Astrocyte (in vitro differentiated cells and primary cell): Measurements from ENCODE around the gene CLMN. TPM values are rescaled to one million over a fixed set of nuclear protein-coding genes. Genes with fewer than 3 reads are reported as not detected.

ENCODE experiments used
- DNase-seq: peaks from one replicate; pipeline ENCODE4 v3.0.0-alpha.2; 2010; ENCODE audit warnings: low read depth
- FAIRE-seq: peaks from 2 replicates; lab custom pipeline; 2011; peaks lifted over from hg19 to GRCh38; lab: Jason Lieb, UNC
- H2AFZ ChIP-seq: 2 replicates; pipeline ENCODE4 v1.6.0; 2012; ENCODE audit warnings: low read depth, low read length, inconsistent platforms
- H3K27ac ChIP-seq: 2 replicates; pipeline ENCODE4 v1.5.1; 2011; ENCODE audit warnings: low read depth, low read length, inconsistent platforms
- H3K27me3 ChIP-seq: 2 replicates; pipeline ENCODE4 v1.6.0; 2011; ENCODE audit warnings: low read length, inconsistent platforms; ENCODE audit not compliant: insufficient read depth
- H3K36me3 ChIP-seq: 2 replicates; pipeline ENCODE4 v1.5.1; 2011; ENCODE audit warnings: low read length, inconsistent platforms; ENCODE audit not compliant: insufficient read depth
- H3K4me1 ChIP-seq: 2 replicates; pipeline ENCODE4 v1.5.1; 2011; ENCODE audit warnings: low read length, inconsistent platforms; ENCODE audit not compliant: insufficient read depth
- H3K4me2 ChIP-seq: 2 replicates; pipeline ENCODE4 v1.6.0; 2012; ENCODE audit warnings: low read length, inconsistent platforms
- H3K4me3 ChIP-seq: 2 replicates; pipeline ENCODE4 v1.5.1; 2011; ENCODE audit warnings: low read depth, mild to moderate bottlenecking, low read length, inconsistent platforms; ENCODE audit not compliant: insufficient read depth
- H3K79me2 ChIP-seq: 2 replicates; pipeline ENCODE4 v1.6.0; 2012; ENCODE audit warnings: mild to moderate bottlenecking, low read length, inconsistent platforms; ENCODE audit not compliant: insufficient read depth
- H3K9ac ChIP-seq: 2 replicates; pipeline ENCODE4 v1.6.0; 2012; ENCODE audit warnings: mild to moderate bottlenecking, low read length, inconsistent platforms
- H3K9me3 ChIP-seq: 2 replicates; pipeline ENCODE4 v1.5.1; 2012; ENCODE audit warnings: low read depth, mild to moderate bottlenecking, low read length, inconsistent platforms; ENCODE audit not compliant: insufficient read depth
- H4K20me1 ChIP-seq: 2 replicates; pipeline ENCODE4 v1.6.0; 2012; ENCODE audit warnings: low read length, inconsistent platforms; ENCODE audit not compliant: insufficient read depth
- H3K27ac Mint-ChIP-seq: one replicate; pipeline ENCODE4 v1.8.0; 2021; ENCODE audit warnings: mild to moderate bottlenecking, mixed read lengths; ENCODE audit not compliant: unreplicated experiment
- H3K27me3 Mint-ChIP-seq: one replicate; pipeline ENCODE4 v1.8.0; 2021; ENCODE audit warnings: low read depth, mixed read lengths; ENCODE audit not compliant: unreplicated experiment
- H3K36me3 Mint-ChIP-seq: one replicate; pipeline ENCODE4 v1.8.0; 2021; ENCODE audit warnings: low read depth, mixed read lengths; ENCODE audit not compliant: unreplicated experiment
- H3K4me1 Mint-ChIP-seq: one replicate; pipeline ENCODE4 v1.8.0; 2021; ENCODE audit warnings: low read depth, mixed read lengths; ENCODE audit not compliant: unreplicated experiment
- H3K4me3 Mint-ChIP-seq: one replicate; pipeline ENCODE4 v1.8.0; 2021; ENCODE audit warnings: mild to moderate bottlenecking, moderate library complexity, mixed read lengths; ENCODE audit not compliant: unreplicated experiment
- H3K9me3 Mint-ChIP-seq: one replicate; pipeline ENCODE4 v1.8.0; 2021; ENCODE audit warnings: mild to moderate bottlenecking, mixed read lengths; ENCODE audit not compliant: unreplicated experiment
- EZH2 ChIP-seq: IDR thresholded peaks from 2 replicates; pipeline ENCODE4 v1.6.1; 2012; ENCODE audit warnings: mild to moderate bottlenecking, low read length, inconsistent platforms; ENCODE audit not compliant: insufficient read depth
- total RNA-seq: library from RNA; stranded (reverse); gene quantifications from 2 replicates; pipeline ENCODE4 v1.2.1, GENCODE V29; 2021
- TF ChIP-seq, protein P1 (sequence below): IDR thresholded peaks from 2 replicates; pipeline ENCODE4 v1.5.1; 2011; ENCODE audit warnings: low read depth, mild to moderate bottlenecking, inconsistent platforms, low read length, moderate library complexity; ENCODE audit not compliant: insufficient read depth

The CLMN gene
- total RNA-seq, 1 donor from 2014 or later, result 14.0 TPM

DNA sequence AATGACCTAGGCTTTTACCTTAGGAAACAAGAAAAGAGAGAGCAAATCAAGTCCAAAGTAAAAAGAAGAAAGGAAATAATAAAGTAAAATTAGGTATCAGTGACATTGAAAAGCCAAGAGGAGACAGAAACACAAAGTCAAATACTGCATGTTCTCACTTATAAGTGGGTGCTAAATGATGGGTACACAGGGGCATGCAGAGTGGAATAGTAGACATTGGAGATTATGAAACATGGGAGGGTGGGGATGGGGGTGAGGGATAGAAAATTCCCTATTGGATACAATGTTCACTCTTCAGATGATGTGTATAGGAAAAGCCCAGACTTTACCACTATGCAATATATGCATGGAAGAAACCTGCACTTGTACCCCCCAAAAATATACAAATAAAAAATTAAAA lies 35.1 kb upstream of the CLMN start:
- Histone ChIP-seq H3K27me3 (peaks cover 2% of the 10 kb centered on the region), H3K9ac (no peak overlapping the region), H3K36me3 (no peaks in the 10 kb centered on the region), H3K27ac (no peak overlapping the region), H2AFZ (no peak overlapping the region), H3K4me3 (no peak overlapping the region), H3K9me3 (no peaks in the 10 kb centered on the region), H4K20me1 (no peaks in the 10 kb centered on the region), H3K79me2 (no peaks in the 10 kb centered on the region), H3K4me1 (no peaks in the 10 kb centered on the region), H3K4me2 (no peak overlapping the region)
- Mint-ChIP-seq H3K4me3 (no peak overlapping the region), H3K4me1 (no peaks in the 10 kb centered on the region), H3K27me3 (peaks cover 6% of the 10 kb centered on the region), H3K36me3 (peaks cover 1% of the 10 kb centered on the region), H3K9me3 (peaks cover 6% of the 10 kb centered on the region), H3K27ac (no peak overlapping the region)
- TF ChIP-seq, protein P1, sequence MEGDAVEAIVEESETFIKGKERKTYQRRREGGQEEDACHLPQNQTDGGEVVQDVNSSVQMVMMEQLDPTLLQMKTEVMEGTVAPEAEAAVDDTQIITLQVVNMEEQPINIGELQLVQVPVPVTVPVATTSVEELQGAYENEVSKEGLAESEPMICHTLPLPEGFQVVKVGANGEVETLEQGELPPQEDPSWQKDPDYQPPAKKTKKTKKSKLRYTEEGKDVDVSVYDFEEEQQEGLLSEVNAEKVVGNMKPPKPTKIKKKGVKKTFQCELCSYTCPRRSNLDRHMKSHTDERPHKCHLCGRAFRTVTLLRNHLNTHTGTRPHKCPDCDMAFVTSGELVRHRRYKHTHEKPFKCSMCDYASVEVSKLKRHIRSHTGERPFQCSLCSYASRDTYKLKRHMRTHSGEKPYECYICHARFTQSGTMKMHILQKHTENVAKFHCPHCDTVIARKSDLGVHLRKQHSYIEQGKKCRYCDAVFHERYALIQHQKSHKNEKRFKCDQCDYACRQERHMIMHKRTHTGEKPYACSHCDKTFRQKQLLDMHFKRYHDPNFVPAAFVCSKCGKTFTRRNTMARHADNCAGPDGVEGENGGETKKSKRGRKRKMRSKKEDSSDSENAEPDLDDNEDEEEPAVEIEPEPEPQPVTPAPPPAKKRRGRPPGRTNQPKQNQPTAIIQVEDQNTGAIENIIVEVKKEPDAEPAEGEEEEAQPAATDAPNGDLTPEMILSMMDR, result no peak
- no peak for TF ChIP-seq EZH2
- FAIRE-seq (no peak), DNase-seq (no peak)

DNA sequence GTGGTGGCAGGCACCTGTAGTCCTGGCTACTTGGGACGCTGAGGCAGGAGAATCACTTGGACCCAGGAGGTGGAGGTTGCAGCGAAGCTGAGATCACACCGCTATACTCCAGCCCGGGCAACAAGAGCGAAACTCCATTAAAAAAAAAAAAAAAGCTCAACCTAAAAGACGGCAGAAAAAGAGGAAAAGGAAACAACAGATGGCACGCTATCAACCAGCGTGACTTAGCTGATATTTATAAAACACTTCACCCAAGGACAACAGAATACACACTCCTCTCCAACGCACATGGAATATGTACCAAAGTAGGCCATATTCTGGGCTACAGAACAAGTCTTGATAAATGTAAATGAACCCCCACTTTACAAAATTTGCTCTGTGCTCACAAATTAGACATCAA lies 34.0 kb upstream of the CLMN start:
- DNase-seq (no peak), FAIRE-seq (no peak)
- H3K27ac ChIP-seq, result no peak overlapping the region
- Mint-ChIP-seq H3K36me3 (peaks cover 1% of the 10 kb centered on the region), H3K9me3 (peaks cover 6% of the 10 kb centered on the region), H3K27me3 (no peaks in the 10 kb centered on the region), H3K27ac (no peak overlapping the region), H3K4me1 (no peaks in the 10 kb centered on the region), H3K4me3 (no peak overlapping the region)
- no peak overlapping the region for H3K4me3 ChIP-seq
- no peaks in the 10 kb centered on the region for H3K9me3 ChIP-seq
- H4K20me1 ChIP-seq, result no peaks in the 10 kb centered on the region
- TF ChIP-seq EZH2, result no peak
- TF ChIP-seq, protein P1, result no peak
- H3K4me1 ChIP-seq, result no peaks in the 10 kb centered on the region
- H3K36me3 ChIP-seq, result no peaks in the 10 kb centered on the region
- H3K79me2 ChIP-seq, result no peaks in the 10 kb centered on the region
- no peak overlapping the region for H3K4me2 ChIP-seq
- H3K27me3 ChIP-seq, result no peaks in the 10 kb centered on the region
- no peak overlapping the region for H2AFZ ChIP-seq
- no peak overlapping the region for H3K9ac ChIP-seq

DNA sequence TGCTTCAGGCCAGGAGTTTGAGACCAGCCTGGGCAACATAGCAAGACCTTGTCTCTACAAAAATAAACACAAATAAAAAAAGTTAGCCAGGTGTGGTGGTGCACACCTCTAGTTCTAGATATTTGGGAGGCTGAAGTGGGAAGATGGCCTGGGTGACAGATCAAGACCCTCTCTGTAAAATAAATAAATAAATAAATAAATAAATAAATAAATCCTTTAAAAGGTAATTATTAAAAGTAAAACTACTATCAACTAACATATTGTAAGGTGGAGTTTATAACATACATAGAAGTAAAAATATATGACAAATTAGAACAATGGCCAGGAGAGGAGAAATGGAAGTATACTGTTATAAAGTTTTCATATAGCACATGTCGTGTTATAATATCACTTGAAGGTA lies 33.3 kb upstream of the CLMN start:
- Histone ChIP-seq H3K27me3 (no peaks in the 10 kb centered on the region), H3K36me3 (no peaks in the 10 kb centered on the region), H3K4me1 (no peaks in the 10 kb centered on the region), H3K79me2 (no peaks in the 10 kb centered on the region), H3K9ac (no peak overlapping the region), H3K9me3 (no peaks in the 10 kb centered on the region), H3K4me2 (no peak overlapping the region), H3K4me3 (no peak overlapping the region), H2AFZ (no peak overlapping the region), H4K20me1 (no peaks in the 10 kb centered on the region), H3K27ac (no peak overlapping the region)
- TF ChIP-seq EZH2, result no peak
- TF ChIP-seq, protein P1, result no peak
- no peak for DNase-seq
- no peak for FAIRE-seq
- Mint-ChIP-seq H3K4me3 (no peak overlapping the region), H3K36me3 (peaks cover 1% of the 10 kb centered on the region), H3K4me1 (no peaks in the 10 kb centered on the region), H3K27ac (no peak overlapping the region), H3K9me3 (peaks cover 6% of the 10 kb centered on the region), H3K27me3 (no peaks in the 10 kb centered on the region)
